Measurements from ENCODE around the gene USP13. TPM values are rescaled to one million over a fixed set of nuclear protein-coding genes. Genes with fewer than 3 reads are reported as not detected.

The USP13 gene
- total RNA-seq, 1 experiment from 2014 or later: 14.8 TPM

DNA sequence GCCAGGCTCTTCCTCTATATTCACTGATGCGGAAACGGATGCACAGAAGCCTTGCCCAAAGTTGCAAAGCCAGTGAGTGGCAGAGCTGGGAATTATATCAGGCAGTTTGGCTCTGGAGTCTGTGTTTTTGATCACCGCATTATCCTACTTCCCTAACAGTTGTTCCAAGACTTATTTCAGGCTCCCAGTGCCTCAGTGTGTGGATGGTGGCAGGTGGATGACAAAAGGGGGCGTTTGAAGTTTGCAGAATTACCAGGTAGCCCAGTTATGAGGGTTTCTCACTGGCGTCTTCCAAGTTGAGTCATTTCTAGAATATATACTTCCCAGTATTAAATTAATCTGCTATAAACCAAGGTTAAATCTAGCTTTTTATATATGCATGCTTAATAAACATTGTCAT, 81.0 kb downstream of the USP13 start:
- intact Hi-C loops (cut with micrococcal nuclease): no loop called here
- TF ChIP-seq EZH2phosphoT487 (IDR thresholded peaks at IDR 0.05; ENCODE audit: borderline replicate concordance, low read length): no peak
- TF ChIP-seq, protein P1, sequence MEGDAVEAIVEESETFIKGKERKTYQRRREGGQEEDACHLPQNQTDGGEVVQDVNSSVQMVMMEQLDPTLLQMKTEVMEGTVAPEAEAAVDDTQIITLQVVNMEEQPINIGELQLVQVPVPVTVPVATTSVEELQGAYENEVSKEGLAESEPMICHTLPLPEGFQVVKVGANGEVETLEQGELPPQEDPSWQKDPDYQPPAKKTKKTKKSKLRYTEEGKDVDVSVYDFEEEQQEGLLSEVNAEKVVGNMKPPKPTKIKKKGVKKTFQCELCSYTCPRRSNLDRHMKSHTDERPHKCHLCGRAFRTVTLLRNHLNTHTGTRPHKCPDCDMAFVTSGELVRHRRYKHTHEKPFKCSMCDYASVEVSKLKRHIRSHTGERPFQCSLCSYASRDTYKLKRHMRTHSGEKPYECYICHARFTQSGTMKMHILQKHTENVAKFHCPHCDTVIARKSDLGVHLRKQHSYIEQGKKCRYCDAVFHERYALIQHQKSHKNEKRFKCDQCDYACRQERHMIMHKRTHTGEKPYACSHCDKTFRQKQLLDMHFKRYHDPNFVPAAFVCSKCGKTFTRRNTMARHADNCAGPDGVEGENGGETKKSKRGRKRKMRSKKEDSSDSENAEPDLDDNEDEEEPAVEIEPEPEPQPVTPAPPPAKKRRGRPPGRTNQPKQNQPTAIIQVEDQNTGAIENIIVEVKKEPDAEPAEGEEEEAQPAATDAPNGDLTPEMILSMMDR (conservative IDR thresholded peaks at IDR 0.05; ENCODE audit: low read depth, low read length): no peak
- TF ChIP-seq EZH2 (IDR thresholded peaks at IDR 0.05; ENCODE audit: low read length, unreplicated experiment): no peak
- Histone ChIP-seq H3K36me3 (ENCODE audit: low read depth, low read length) (peaks cover 6% of the 10 kb centered on the region; the same call in 1 of the 2 replicates), H2AFZ (ENCODE audit: low read length) (no peak overlapping the region), H3K9me3 (ENCODE audit: low read length) (no peaks in the 10 kb centered on the region), H3K9me2 (replicated peaks; ENCODE audit: low read length) (no peaks in the 10 kb centered on the region), H4K20me1 (ENCODE audit: low read length) (no peaks in the 10 kb centered on the region), H3K27ac (ENCODE audit: low read length) (no peak overlapping the region), H3K4me1 (ENCODE audit: insufficient read depth, low read length) (peaks cover 17% of the 10 kb centered on the region), H3K9ac (ENCODE audit: low read length) (no peak overlapping the region), H3F3A (ENCODE audit: low read length, unreplicated experiment) (no peaks in the 10 kb centered on the region), H3K4me2 (ENCODE audit: low read length) (no peak overlapping the region), H3K79me2 (ENCODE audit: low read length) (no peaks in the 10 kb centered on the region), H3K27me3 (ENCODE audit: low read length) (no peaks in the 10 kb centered on the region), H3K4me3 (ENCODE audit: low read length) (no peak overlapping the region)
- DNase-seq: no peak
- BruUV-seq (replicated peaks): no TSS peak
- ChIA-PET POLR2A (ENCODE audit: unreplicated experiment) (no interaction called here), CTCF (no interaction called here)
- no peak for ATAC-seq

DNA sequence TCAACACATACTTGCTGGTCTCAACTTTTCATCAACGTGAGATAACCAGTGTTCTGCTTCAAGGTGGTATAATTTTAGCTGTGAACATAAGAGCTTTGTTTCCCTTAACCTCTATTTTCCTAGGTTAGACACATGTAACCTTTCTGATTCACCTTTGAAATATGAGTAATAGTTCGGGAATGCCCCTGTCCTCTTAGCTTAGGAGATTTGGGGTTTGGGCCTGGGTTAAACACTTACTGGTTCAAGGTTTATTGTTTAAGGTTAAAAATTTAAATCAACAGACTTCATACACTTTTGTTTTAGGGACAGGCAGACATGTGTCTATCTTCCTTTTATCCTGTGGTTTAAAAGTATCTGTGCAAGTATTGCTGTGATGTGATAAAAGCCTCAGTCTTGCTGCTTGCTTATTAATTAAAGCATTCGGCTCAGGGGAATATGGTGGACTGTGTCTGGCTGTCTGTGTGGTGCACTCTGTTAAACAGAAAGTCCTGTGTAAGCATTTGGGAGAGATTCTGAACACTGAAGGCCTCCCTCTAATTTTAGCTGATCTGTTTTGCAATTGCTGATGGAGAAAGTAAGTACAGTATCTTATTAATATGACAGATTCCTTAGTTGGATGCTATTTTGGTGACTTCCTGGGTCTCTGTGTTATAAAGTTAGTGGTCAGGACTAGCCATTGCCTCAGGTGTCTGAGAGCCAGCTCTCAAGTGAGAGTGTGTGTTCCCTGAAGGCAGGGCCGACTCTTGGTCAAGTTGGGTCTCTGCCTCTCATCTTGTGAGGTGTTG, 81.8 kb downstream of the USP13 start:
- Histone ChIP-seq H3K4me1 (ENCODE audit: insufficient read depth, low read length) (peaks cover 18% of the 10 kb centered on the region), H3K9ac (ENCODE audit: low read length) (no peak overlapping the region), H3K27ac (ENCODE audit: low read length) (no peak overlapping the region), H3K36me3 (ENCODE audit: low read depth, low read length) (peaks cover 6% of the 10 kb centered on the region; the same call in 1 of the 2 replicates), H4K20me1 (ENCODE audit: low read length) (no peaks in the 10 kb centered on the region), H3K4me2 (ENCODE audit: low read length) (no peak overlapping the region), H3K4me3 (ENCODE audit: low read length) (no peak overlapping the region), H3K27me3 (ENCODE audit: low read length) (no peaks in the 10 kb centered on the region), H3K9me3 (ENCODE audit: low read length) (no peaks in the 10 kb centered on the region), H3F3A (ENCODE audit: low read length, unreplicated experiment) (no peaks in the 10 kb centered on the region), H3K79me2 (ENCODE audit: low read length) (no peaks in the 10 kb centered on the region), H3K9me2 (replicated peaks; ENCODE audit: low read length) (no peaks in the 10 kb centered on the region), H2AFZ (ENCODE audit: low read length) (no peak overlapping the region)
- TF ChIP-seq EZH2phosphoT487 (IDR thresholded peaks at IDR 0.05; ENCODE audit: borderline replicate concordance, low read length) (no peak), EZH2 (IDR thresholded peaks at IDR 0.05; ENCODE audit: low read length, unreplicated experiment) (no peak)
- TF ChIP-seq, protein P1 (conservative IDR thresholded peaks at IDR 0.05; ENCODE audit: low read depth, low read length): no peak
- ATAC-seq (no peak), DNase-seq (peak; percentile 12)
- intact Hi-C loops (cut with micrococcal nuclease): no loop called here
- ChIA-PET POLR2A (ENCODE audit: unreplicated experiment) (no interaction called here), CTCF (no interaction called here)
- no TSS peak for BruUV-seq (replicated peaks)

GRCh38 chr3:179735321-179735720, 82.5 kb downstream of the USP13 start:
- no peaks in the 10 kb centered on the region for H3F3A ChIP-seq (ENCODE audit: low read length, unreplicated experiment)
- ATAC-seq: no peak
- H3K27me3 ChIP-seq (ENCODE audit: low read length): no peaks in the 10 kb centered on the region
- H3K79me2 ChIP-seq (ENCODE audit: low read length): no peaks in the 10 kb centered on the region
- POLR2A ChIA-PET (ENCODE audit: unreplicated experiment): no interaction called here
- H3K4me1 ChIP-seq (ENCODE audit: insufficient read depth, low read length): peaks cover 21% of the 10 kb centered on the region
- CTCF ChIA-PET: no interaction called here
- no peak overlapping the region for H3K4me3 ChIP-seq (ENCODE audit: low read length)
- no peaks in the 10 kb centered on the region for H3K9me3 ChIP-seq (ENCODE audit: low read length)
- no peak overlapping the region for H3K4me2 ChIP-seq (ENCODE audit: low read length)
- no peaks in the 10 kb centered on the region for H3K9me2 ChIP-seq (replicated peaks; ENCODE audit: low read length)
- H3K9ac ChIP-seq (ENCODE audit: low read length): no peak overlapping the region
- DNase-seq: peak; percentile 28
- no peak overlapping the region for H2AFZ ChIP-seq (ENCODE audit: low read length)
- intact Hi-C loops (cut with micrococcal nuclease): no loop called here
- no peak overlapping the region for H3K27ac ChIP-seq (ENCODE audit: low read length)
- H3K36me3 ChIP-seq (ENCODE audit: low read depth, low read length): peaks cover 6% of the 10 kb centered on the region
- TF ChIP-seq EZH2phosphoT487 (IDR thresholded peaks at IDR 0.05; ENCODE audit: borderline replicate concordance, low read length) (no peak), EZH2 (IDR thresholded peaks at IDR 0.05; ENCODE audit: low read length, unreplicated experiment) (no peak)
- TF ChIP-seq, protein P1 (conservative IDR thresholded peaks at IDR 0.05; ENCODE audit: low read depth, low read length): no peak
- no TSS peak for BruUV-seq (replicated peaks)
- H4K20me1 ChIP-seq (ENCODE audit: low read length): no peaks in the 10 kb centered on the region

Data from PC-3 (cell line).